ENCODE measurements around the gene SHD. TPM values are rescaled to one million over a fixed set of nuclear protein-coding genes. Genes with fewer than 3 reads are reported as not detected.

Gene SHD
- total RNA-seq, 1 experiment from 2014 or later = not detected

GRCh38 chr19:4288091-4288777 lies 9.2 kb downstream of the SHD start:
- POLR2A ChIA-PET (ENCODE audit: unreplicated experiment) = interaction anchor here (0.8 kb wide), 1 partner anchor 54 kb away, joined by 3 read pairs; no protein-coding TSS in a partner anchor
- H3K4me2 ChIP-seq = no peak overlapping the region

GRCh38 chr19:4291184-4291732 lies 12.2 kb downstream of the SHD start:
- no peaks in the 10 kb centered on the region for H3K9me2 ChIP-seq (ENCODE audit: insufficient read depth)
- H3K4me2 ChIP-seq = no peak overlapping the region
- no peaks in the 10 kb centered on the region for H3K4me1 ChIP-seq (replicated peaks; ENCODE audit: insufficient read depth)
- no peaks in the 10 kb centered on the region for H3K36me3 ChIP-seq (ENCODE audit: low read depth)
- BruUV-seq (replicated peaks) = no TSS peak
- H3K27ac ChIP-seq = no peak overlapping the region
- no peak overlapping the region for H2AFZ ChIP-seq
- H3K27me3 ChIP-seq (ENCODE audit: insufficient read depth, low read depth) = no peaks in the 10 kb centered on the region
- CTCF ChIA-PET = no interaction called here
- no peaks in the 10 kb centered on the region for H3K9me3 ChIP-seq (ENCODE audit: insufficient read depth, low read depth)
- DNase-seq = no peak
- no peak overlapping the region for H3K4me3 ChIP-seq
- H3K79me2 ChIP-seq (ENCODE audit: low read depth) = no peaks in the 10 kb centered on the region
- intact Hi-C loops (cut with micrococcal nuclease; ENCODE audit: unreplicated experiment) = no loop called here
- POLR2A ChIA-PET (ENCODE audit: unreplicated experiment) = no interaction called here
- no peaks in the 10 kb centered on the region for H4K20me1 ChIP-seq (ENCODE audit: insufficient read depth)
- TF ChIP-seq CTCF (conservative IDR thresholded peaks at IDR 0.05) = no peak
- no peak for TF ChIP-seq EZH2 (IDR thresholded peaks at IDR 0.05; ENCODE audit: low read depth)
- no peaks in the 10 kb centered on the region for H3F3A ChIP-seq (ENCODE audit: insufficient read depth, low read depth)

More at GRCh38 chr19:4288091-4288777, 9.2 kb downstream of the SHD start:
- H3K4me3 ChIP-seq = no peak overlapping the region
- CTCF ChIA-PET = no interaction called here
- H3K9me2 ChIP-seq (ENCODE audit: insufficient read depth) = no peaks in the 10 kb centered on the region
- H3K79me2 ChIP-seq (ENCODE audit: low read depth) = no peaks in the 10 kb centered on the region
- no peak overlapping the region for H3K27ac ChIP-seq
- H3K9me3 ChIP-seq (ENCODE audit: insufficient read depth, low read depth) = no peaks in the 10 kb centered on the region
- no peak for DNase-seq
- no peaks in the 10 kb centered on the region for H3F3A ChIP-seq (ENCODE audit: insufficient read depth, low read depth)
- H3K27me3 ChIP-seq (ENCODE audit: insufficient read depth, low read depth) = no peaks in the 10 kb centered on the region
- BruUV-seq (replicated peaks) = no TSS peak
- H2AFZ ChIP-seq = no peak overlapping the region
- no peak for TF ChIP-seq CTCF (conservative IDR thresholded peaks at IDR 0.05)
- no peaks in the 10 kb centered on the region for H3K36me3 ChIP-seq (ENCODE audit: low read depth)
- intact Hi-C loops (cut with micrococcal nuclease; ENCODE audit: unreplicated experiment) = no loop called here
- H3K4me1 ChIP-seq (replicated peaks; ENCODE audit: insufficient read depth) = no peaks in the 10 kb centered on the region
- H4K20me1 ChIP-seq (ENCODE audit: insufficient read depth) = no peaks in the 10 kb centered on the region

GRCh38 chr19:4292515-4292914 lies 13.4 kb downstream of the SHD start:
- intact Hi-C loops (cut with micrococcal nuclease; ENCODE audit: unreplicated experiment) = no loop called here
- no peak overlapping the region for H2AFZ ChIP-seq
- H3K9me2 ChIP-seq (ENCODE audit: insufficient read depth) = no peaks in the 10 kb centered on the region
- no peak for DNase-seq
- H3K4me3 ChIP-seq = no peak overlapping the region
- TF ChIP-seq EZH2 (IDR thresholded peaks at IDR 0.05; ENCODE audit: low read depth) (no peak), CTCF (conservative IDR thresholded peaks at IDR 0.05) (no peak)
- no TSS peak for BruUV-seq (replicated peaks)
- H3F3A ChIP-seq (ENCODE audit: insufficient read depth, low read depth) = no peaks in the 10 kb centered on the region
- H4K20me1 ChIP-seq (ENCODE audit: insufficient read depth) = no peaks in the 10 kb centered on the region
- no peaks in the 10 kb centered on the region for H3K9me3 ChIP-seq (ENCODE audit: insufficient read depth, low read depth)
- no peaks in the 10 kb centered on the region for H3K4me1 ChIP-seq (replicated peaks; ENCODE audit: insufficient read depth)
- no peaks in the 10 kb centered on the region for H3K36me3 ChIP-seq (ENCODE audit: low read depth)
- no peak overlapping the region for H3K4me2 ChIP-seq
- H3K79me2 ChIP-seq (ENCODE audit: low read depth) = no peaks in the 10 kb centered on the region
- CTCF ChIA-PET = no interaction called here
- H3K27ac ChIP-seq = no peak overlapping the region
- POLR2A ChIA-PET (ENCODE audit: unreplicated experiment) = no interaction called here
- no peaks in the 10 kb centered on the region for H3K27me3 ChIP-seq (ENCODE audit: insufficient read depth, low read depth)
